ENCODE data around the gene PLPPR2.
"Not testable (repeated sequence)": the region's sequence is repeated elsewhere in the genome, so short reads cannot be mapped to it uniquely, and the experiment has no call there.

PLPPR2 gene

DNA sequence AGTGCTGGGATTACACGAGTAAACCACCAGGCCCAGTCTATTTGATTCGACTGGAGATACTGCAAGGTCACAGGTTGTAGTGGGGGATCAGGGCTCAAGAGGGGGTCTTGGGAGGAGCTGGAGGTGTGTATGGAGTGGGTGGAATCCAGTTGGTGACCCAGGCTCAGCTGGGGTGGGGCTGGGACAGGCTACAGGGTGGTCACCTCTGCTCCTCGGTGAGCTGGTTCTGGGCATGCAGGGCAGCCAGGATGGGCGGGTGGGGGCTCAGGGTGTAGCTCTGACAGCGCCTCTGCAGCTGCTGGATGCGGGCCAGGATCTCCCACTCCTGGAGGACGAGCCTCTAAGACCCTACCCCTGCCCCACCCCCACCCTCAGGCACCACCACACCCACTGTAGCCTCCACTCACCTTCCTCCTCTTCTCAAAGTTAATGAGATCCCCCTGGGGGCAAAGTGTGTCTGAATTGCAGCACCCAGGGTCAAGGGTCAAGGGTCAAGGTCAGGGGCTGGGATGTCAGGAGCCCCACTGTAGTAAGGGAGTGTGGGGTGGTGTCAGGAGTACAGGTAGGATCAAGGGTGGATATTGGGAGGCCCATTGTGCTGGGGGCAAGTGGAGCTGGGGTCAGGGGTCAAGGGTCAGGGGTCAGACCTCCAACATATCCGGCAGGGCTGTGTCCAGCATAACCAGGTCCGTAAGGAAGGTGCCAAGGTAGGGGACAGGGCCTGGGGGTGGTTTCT is 46.7 kb downstream of the PLPPR2 start:
- DNase-seq (ENCODE audit: low spot score) = no peak

GRCh38 chr19:11404588-11405222 is 49.5 kb downstream of the PLPPR2 start:
- no peak for DNase-seq (ENCODE audit: low spot score)

GRCh38 chr19:11405846-11406643 is 50.8 kb downstream of the PLPPR2 start:
- DNase-seq (ENCODE audit: low spot score) = no peak

DNA sequence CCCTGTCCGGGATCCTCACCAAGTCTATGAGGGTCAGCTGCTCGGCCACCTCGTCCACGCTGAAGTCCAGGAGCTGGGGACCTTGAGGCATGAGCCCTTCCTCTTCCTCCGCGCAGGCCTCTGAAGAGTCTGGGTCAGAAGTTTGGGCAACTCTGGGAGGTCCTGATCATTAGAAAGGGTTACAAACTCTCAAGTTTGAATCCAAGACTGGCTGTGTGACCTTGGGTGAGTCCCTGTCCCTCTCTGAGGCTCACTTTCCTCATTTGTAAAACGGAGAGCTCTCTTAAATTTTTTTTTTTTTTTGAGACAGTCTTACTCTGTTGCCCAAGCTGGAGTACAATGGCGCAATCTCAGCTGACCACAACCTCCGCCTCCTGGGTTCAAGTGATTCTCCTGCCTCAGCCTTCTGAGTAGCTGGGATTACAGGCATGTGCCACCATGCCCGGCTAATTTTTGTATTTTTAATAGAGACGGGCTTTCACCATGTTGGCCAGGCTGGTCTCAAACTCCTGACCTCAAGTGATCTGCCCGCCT is 51.5 kb downstream of the PLPPR2 start:
- not testable (repeated sequence) for DNase-seq (ENCODE audit: low spot score)

DNA sequence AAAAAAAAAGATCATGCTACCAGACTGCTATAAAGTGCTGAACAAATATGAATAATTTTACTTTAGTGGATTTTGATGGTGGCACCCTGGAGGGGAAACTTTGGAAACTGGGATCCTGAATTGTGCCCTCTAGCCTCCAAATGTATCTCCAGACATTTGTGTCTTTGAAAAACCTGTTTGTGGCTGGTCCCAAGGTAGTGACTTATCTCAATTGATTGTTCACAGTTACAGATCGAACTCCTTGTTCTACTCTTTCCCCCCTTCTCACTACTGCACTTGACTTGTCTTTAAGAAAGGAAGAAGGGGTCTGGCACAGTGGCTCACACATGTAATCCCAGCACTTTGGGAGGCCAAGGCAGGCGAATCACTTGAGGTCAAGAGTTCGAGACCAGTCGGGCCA is 53.4 kb downstream of the PLPPR2 start:
- DNase-seq (ENCODE audit: low spot score) = no peak

DNA sequence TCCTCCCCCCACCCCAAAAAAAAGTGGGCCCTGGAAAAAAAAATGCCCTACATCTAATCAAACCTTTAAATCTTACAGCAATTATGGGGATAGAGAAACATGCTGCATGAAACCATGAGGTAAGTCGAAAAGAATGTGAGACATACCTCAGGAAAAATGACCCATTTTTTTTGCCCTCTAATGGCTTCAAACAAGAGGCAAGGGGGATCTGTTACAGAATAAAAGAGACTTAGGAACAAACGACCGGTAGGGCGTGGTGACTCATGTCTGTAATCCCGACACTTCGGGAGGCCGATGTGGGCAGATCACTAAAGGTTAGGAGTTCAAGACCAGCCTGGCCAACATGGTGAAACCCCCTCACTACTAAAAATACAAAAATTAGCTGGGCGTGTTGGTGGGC is 55.5 kb downstream of the PLPPR2 start:
- DNase-seq (ENCODE audit: low spot score) = no peak

GRCh38 chr19:11414544-11414943 is 59.3 kb downstream of the PLPPR2 start:
- no peak for DNase-seq (ENCODE audit: low spot score)

Measured in CD4-positive, alpha-beta T cell treated with Interleukin-15 for 4 hours (primary cell).